Esophagus squamous epithelium (tissue), 5 donors: ENCODE results near the gene VARS1. TPM values are rescaled to one million over a fixed set of nuclear protein-coding genes. Genes with fewer than 3 reads are reported as not detected.
"Not testable (repeated sequence)": the region's sequence is repeated elsewhere in the genome, so short reads cannot be mapped to it uniquely, and the experiment has no call there.

Experiments
- DNase-seq: peaks from one replicate; lab custom pipeline; 2025; lab: John Stamatoyannopoulos, UW
- H3K27ac ChIP-seq, 4 donors: fragments of 200-600 bp; sonication (generic); one replicate each; pipeline ENCODE4 v1.5.1; 2016 to 2019; ENCODE audit warnings: mild to moderate bottlenecking in 1 of 4
- H3K27me3 ChIP-seq, 4 donors: fragments of 200-600 bp; sonication (generic); 1 replicate in 3 of 4; 2 replicates in 1 of 4; pipeline versions ENCODE4 v1.5.1 to v1.6.0; 2017 to 2021; ENCODE audit warnings: antibody characterized with exemption in 1 of 4
- H3K36me3 ChIP-seq, 3 donors: fragments of 200-600 bp; sonication (generic); one replicate each; pipeline ENCODE4 v1.5.1; 2016 to 2019
- H3K4me1 ChIP-seq, 3 donors: fragments of 200-600 bp; sonication (generic); one replicate each; pipeline ENCODE4 v1.5.1; 2017 to 2019
- H3K4me3 ChIP-seq, 4 donors: fragments of 200-600 bp; sonication (generic); 1 replicate in 3 of 4; 2 replicates in 1 of 4; pipeline ENCODE4 v1.5.1; 2016 to 2019; ENCODE audit warnings: mild to moderate bottlenecking in 2 of 4, moderate library complexity in 1 of 4
- H3K9me3 ChIP-seq, 3 donors: fragments of 200-600 bp; sonication (generic); one replicate each; pipeline ENCODE4 v1.5.1; 2016 to 2019
- CTCF ChIP-seq, 6 experiments: fragments of 450-650 bp in 4 of 6; fragments of 200-600 bp in 2 of 6; sonication (generic) in 2 of 6; IDR thresholded peaks; one replicate each; pipeline ENCODE4 v1.5.1; 2016 to 2019; ENCODE audit warnings: antibody characterized with exemption in 6 of 6, mild to moderate bottlenecking in 4 of 6, moderate library complexity in 4 of 6
- POLR2A ChIP-seq, 4 donors: fragments of 450-650 bp; IDR thresholded peaks; one replicate each; pipeline ENCODE4 v1.6.1; 2017; ENCODE audit warnings: antibody characterized with exemption in 4 of 4, mild to moderate bottlenecking in 4 of 4, moderate library complexity in 3 of 4
- WGBS, 2 donors: methylation state at CpG; one replicate each; pipeline ENCODE4 v1.1.5; 2018; 5-methylcytosine and 5-hydroxymethylcytosine counted together
- intact Hi-C: fragments of 100-400 bp; cut with DNase I; formaldehyde crosslinking; loops from one replicate; pipeline ENCODE4 v1.15.0; 2022
- total RNA-seq, 4 donors: library from RNA; depleted of rRNA; stranded (reverse); fragments of >200 nt; gene quantifications; one replicate each; pipeline ENCODE4 v1.1.0, GENCODE V29; 2016
- donor health status: DM: yes; HTN: yes; CAD: no.

VARS1 gene
- total RNA-seq, 4 donors from 2014 or later, result 35.0 to 72.3 (median 45.5) TPM

DNA sequence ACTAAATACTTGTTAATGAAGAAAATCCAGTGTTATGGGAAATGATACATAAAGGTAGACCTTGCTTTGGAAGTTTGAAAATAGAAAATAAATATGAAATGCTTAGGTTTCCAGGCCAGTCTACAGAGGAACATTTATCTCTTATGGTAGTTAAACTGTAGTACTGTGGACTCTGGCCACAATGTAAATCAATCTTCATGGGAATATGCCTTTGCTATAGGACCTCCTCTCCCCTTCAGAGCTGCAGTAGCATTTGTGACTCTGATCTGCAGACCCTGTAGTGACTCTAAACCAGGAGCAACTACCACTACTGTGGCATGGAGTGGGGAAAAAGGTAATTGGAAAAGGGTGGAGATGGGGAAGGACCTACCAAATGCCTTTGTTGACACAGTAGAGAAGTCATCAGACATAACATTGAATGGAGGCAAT, 24.3 kb upstream of the VARS1 start:
- no peaks in the 10 kb centered on the region for H3K9me3 ChIP-seq
- no peak for DNase-seq
- intact Hi-C loops, result no loop called here
- peak overlapping the region in 2 of 4 donors; percentile 2 to 60 for H3K4me3 ChIP-seq
- no peaks in the 10 kb centered on the region for H3K27me3 ChIP-seq
- TF ChIP-seq POLR2A (IDR thresholded peaks at IDR 0.05) (no peak), CTCF (IDR thresholded peaks at IDR 0.05) (no peak)
- H3K4me1 ChIP-seq, result peaks cover 29 to 74% (median 55%) of the 10 kb centered on the region in 3 donors
- H3K36me3 ChIP-seq, result no peaks in the 10 kb centered on the region
- H3K27ac ChIP-seq, result peak overlapping the region; percentile 70 to 100 (median 92)

DNA sequence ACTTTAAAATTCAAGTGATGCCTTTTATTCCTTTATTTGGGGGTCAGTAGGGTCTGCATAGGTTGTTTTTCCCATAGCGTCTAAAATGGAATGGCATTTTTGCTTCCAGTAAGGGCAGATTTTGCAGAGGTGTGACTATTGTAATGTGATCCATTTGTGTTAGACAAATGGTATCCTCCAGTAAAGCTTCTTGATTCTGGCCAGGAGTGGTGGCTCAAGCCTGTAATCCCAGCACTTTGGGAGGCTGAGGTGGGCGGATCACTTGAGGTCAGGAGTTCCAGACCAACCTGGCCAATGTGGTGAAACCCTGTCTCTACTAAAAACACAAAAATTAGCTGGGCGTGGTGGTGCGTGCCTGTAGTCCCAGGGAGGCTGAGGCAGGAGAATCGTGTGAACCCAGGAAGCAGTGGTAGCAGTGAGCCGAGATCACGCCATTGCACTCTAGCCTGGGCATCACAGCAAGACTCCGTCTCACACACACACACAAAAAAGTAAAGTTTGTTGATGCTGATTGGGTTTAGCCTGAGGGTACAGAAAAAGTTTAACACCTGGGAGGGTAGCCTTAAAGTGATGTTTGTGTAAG, 22.5 kb upstream of the VARS1 start:
- Histone ChIP-seq H3K4me3 (peak overlapping the region; percentile 39 to 71 (median 58)), H3K4me1 (peaks cover 32 to 72% (median 49%) of the 10 kb centered on the region in 3 donors), H3K27ac (peak overlapping the region; percentile 61 to 100 (median 92))
- intact Hi-C loops, DNase-seq, H3K9me3 ChIP-seq, H3K36me3 ChIP-seq, H3K27me3 ChIP-seq: not testable (repeated sequence)
- WGBS, 2 donors, result 31 to 38% methylated on average over 7 to 8 of the region's 8 CpGs

GRCh38 chr6:31817133-31817928, 21.8 kb upstream of the VARS1 start:
- Histone ChIP-seq H3K4me1 (peaks cover 29 to 72% (median 45%) of the 10 kb centered on the region in 3 donors), H3K4me3 (peak overlapping the region; percentile 39 to 71 (median 58)), H3K27ac (peak overlapping the region; percentile 61 to 100 (median 92))
- WGBS, 2 donors, result 21 to 25% methylated on average over 16 to 19 of the region's 37 CpGs
- H3K9me3 ChIP-seq, DNase-seq, H3K36me3 ChIP-seq, intact Hi-C loops, H3K27me3 ChIP-seq: not testable (repeated sequence)

GRCh38 chr6:31815025-31815838, 19.7 kb upstream of the VARS1 start, which contains the start of the genes HSPA1A and HSPA1L:
HSPA1A (plus strand) TSS chr6:31815543; CDS start chr6:31815757, 214 bp downstream.
HSPA1L (minus strand) TSS chr6:31815283; CDS start chr6:31811972, 3,311 bp downstream.
- Histone ChIP-seq H3K4me3 (peak within 1 kb of the TSS; percentile 50 to 84 (median 64)), H3K27ac (peak within 1 kb of the TSS; percentile 91 to 99 (median 97)), H3K27me3 (no peaks in the 10 kb centered on the region), H3K36me3 (no peaks in the 10 kb centered on the region), H3K9me3 (no peaks in the 10 kb centered on the region), H3K4me1 (peaks cover 27 to 54% (median 32%) of the 10 kb centered on the region in 3 donors)
- DNase-seq, result peak; percentile 61
- TF ChIP-seq POLR2A (IDR thresholded peaks at IDR 0.05) (peak; percentile 67 to 100 (median 100)), CTCF (IDR thresholded peaks at IDR 0.05) (peak in 1 of 6 experiments; percentile 22)
- intact Hi-C loops, result no loop called here
- WGBS, 2 donors, result 0% methylated on average over 6 to 8 of the region's 56 CpGs

- H3K27me3 ChIP-seq, result no peaks in the 10 kb centered on the region
- H3K4me3 ChIP-seq, result peak overlapping the region; percentile 50 to 84 (median 64)
- no peaks in the 10 kb centered on the region for H3K9me3 ChIP-seq
- peak overlapping the region; percentile 91 to 99 (median 97) for H3K27ac ChIP-seq
- TF ChIP-seq CTCF (IDR thresholded peaks at IDR 0.05), result no peak
- peak in 3 of 4 donors; percentile 17 to 28 (median 26) for TF ChIP-seq POLR2A (IDR thresholded peaks at IDR 0.05)
- H3K4me1 ChIP-seq, result peaks cover 22 to 48% (median 26%) of the 10 kb centered on the region in 3 donors
- 0 to 1% methylated on average over 5 to 9 of the region's 13 CpGs for WGBS, 2 donors
- intact Hi-C loops, result no loop called here
- H3K36me3 ChIP-seq, result no peaks in the 10 kb centered on the region
- peak; percentile 45 for DNase-seq
Measured at GRCh38 chr6:31814677-31815024, 19.1 kb upstream of the VARS1 start.
